Chondrocyte (in vitro differentiated cells): ENCODE data around the gene UNC5A. TPM values are rescaled to one million over a fixed set of nuclear protein-coding genes. Genes with fewer than 3 reads are reported as not detected.

Experiments
- DNase-seq: peaks from one replicate; pipeline ENCODE4 v3.0.0; 2021; ENCODE audit warnings: mixed read lengths, low spot score
- H3K27ac Mint-ChIP-seq: one replicate; pipeline ENCODE4 v1.8.0; 2021; ENCODE audit warnings: mild to moderate bottlenecking, moderate library complexity, mixed read lengths; ENCODE audit not compliant: unreplicated experiment
- H3K27me3 Mint-ChIP-seq: 2 replicates; pipeline ENCODE4 v1.8.0; 2021; ENCODE audit warnings: low read depth, mixed read lengths
- H3K36me3 Mint-ChIP-seq: 2 replicates; pipeline ENCODE4 v1.8.0; 2021; ENCODE audit warnings: low read depth, mixed read lengths
- H3K4me1 Mint-ChIP-seq: 2 replicates; pipeline ENCODE4 v1.8.0; 2021; ENCODE audit warnings: low read depth, mild to moderate bottlenecking, mixed read lengths
- H3K4me3 Mint-ChIP-seq: one replicate; pipeline ENCODE4 v1.8.0; 2021; ENCODE audit warnings: mild to moderate bottlenecking, moderate library complexity, mixed read lengths; ENCODE audit not compliant: unreplicated experiment
- H3K9me3 Mint-ChIP-seq: 2 replicates; pipeline ENCODE4 v1.8.0; 2021; ENCODE audit warnings: low read depth, mixed read lengths
- long read RNA-seq: library from polyadenylated mRNA; stranded (forward); transcript quantifications from one replicate; pipeline ENCODE4 v2.0.0, GENCODE V29; 2021
- total RNA-seq: library from RNA; stranded (reverse); gene quantifications from 3 replicates; pipeline ENCODE4 v1.2.1, GENCODE V29; 2021
- TF ChIP-seq, protein P1 (sequence below): fragments of 200-600 bp; sonication (generic); IDR thresholded peaks from 2 replicates; pipeline ENCODE4 v1.5.0; 2021; ENCODE audit warnings: antibody characterized with exemption, mild to moderate bottlenecking, moderate library complexity

Gene UNC5A
- 0.15 to 0.18 TPM (median 0.17 TPM) in 3 replicates for total RNA-seq
- long read RNA-seq = 0 reads

DNA sequence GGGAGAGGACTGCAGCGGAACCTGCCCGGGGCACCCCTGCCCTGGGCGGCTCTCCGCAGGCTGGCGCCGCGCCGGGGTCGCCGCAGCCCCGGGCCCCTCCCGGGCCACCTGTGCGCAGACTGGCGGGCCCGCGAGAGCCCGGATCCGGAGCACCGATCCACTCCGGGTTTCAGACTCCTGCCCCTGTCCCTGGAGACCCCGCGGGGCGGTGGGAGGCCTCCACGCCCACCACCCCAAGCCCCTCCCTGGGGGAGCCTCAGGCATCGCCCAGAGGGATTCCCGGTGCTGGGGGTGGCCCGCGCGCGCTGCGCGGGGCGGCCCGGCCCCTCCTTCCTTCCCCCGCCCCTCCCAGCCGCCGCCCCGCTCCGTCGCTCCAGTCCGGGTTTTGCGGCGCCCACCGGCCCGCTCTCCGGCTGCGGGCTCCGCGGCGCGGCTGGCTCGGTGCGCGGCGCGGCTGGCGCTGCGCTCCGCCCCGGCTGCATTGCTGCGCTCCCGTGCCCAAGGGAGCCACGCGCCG is at the start of gene UNC5A:
Gene UNC5A, plus strand, starts transcription at position 479 of the 517 bp plus-strand sequence. CDS start 192 bp downstream, outside the sequence.
- TF ChIP-seq, protein P1, sequence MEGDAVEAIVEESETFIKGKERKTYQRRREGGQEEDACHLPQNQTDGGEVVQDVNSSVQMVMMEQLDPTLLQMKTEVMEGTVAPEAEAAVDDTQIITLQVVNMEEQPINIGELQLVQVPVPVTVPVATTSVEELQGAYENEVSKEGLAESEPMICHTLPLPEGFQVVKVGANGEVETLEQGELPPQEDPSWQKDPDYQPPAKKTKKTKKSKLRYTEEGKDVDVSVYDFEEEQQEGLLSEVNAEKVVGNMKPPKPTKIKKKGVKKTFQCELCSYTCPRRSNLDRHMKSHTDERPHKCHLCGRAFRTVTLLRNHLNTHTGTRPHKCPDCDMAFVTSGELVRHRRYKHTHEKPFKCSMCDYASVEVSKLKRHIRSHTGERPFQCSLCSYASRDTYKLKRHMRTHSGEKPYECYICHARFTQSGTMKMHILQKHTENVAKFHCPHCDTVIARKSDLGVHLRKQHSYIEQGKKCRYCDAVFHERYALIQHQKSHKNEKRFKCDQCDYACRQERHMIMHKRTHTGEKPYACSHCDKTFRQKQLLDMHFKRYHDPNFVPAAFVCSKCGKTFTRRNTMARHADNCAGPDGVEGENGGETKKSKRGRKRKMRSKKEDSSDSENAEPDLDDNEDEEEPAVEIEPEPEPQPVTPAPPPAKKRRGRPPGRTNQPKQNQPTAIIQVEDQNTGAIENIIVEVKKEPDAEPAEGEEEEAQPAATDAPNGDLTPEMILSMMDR = no peak
- H3K27ac Mint-ChIP-seq = no peak within 1 kb of the TSS
- H3K27me3 Mint-ChIP-seq = peaks cover 62% of the 10 kb centered on the region
- H3K36me3 Mint-ChIP-seq = no peaks in the 10 kb centered on the region
- H3K4me1 Mint-ChIP-seq = peaks cover 11% of the 10 kb centered on the region
- H3K4me3 Mint-ChIP-seq = peak within 1 kb of the TSS; percentile 63
- no peaks in the 10 kb centered on the region for H3K9me3 Mint-ChIP-seq
- DNase-seq = no peak

DNA sequence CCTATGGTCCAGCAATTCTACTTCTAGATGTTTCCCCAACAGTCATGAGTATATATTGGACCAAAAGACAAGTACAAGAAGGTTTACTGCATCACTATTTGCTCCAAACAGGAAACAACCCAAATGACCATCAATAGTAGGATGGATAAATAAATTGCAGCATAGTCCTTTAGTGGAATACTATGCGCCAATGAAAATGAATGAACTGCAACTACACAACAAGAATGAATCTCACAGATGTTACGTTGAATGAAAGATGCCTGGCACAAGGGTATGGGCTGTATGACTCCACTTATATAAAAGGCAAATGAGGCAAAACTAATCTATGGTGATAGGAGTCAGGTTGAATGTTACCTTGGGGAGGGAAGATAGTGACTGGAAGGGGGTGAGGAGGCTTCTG is 48.6 kb upstream of the UNC5A start:
- no peaks in the 10 kb centered on the region for H3K4me1 Mint-ChIP-seq
- TF ChIP-seq, protein P1 = no peak
- H3K27ac Mint-ChIP-seq = no peak overlapping the region
- peaks cover 31% of the 10 kb centered on the region for H3K9me3 Mint-ChIP-seq
- no peak for DNase-seq
- H3K36me3 Mint-ChIP-seq = peaks cover 4% of the 10 kb centered on the region
- no peak overlapping the region for H3K4me3 Mint-ChIP-seq
- peaks cover 43% of the 10 kb centered on the region for H3K27me3 Mint-ChIP-seq

DNA sequence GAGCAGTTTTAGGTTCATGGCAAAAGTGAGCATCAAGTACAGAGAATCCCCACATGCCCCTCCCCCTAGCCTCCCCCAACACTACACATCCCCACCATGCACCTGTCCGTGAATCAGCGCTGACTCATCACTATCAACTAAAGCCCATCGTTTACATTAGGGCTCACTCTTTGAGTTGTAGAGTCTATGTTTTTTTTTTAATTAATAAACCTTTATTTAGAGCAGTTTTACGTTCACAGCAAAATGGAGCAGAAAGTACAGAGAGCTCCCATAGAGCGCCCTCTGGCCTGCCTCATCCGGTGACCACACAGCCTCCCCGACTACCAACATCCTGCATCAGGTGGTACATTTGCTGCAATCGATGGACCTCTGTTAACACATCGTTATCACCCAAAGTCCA is 47.9 kb upstream of the UNC5A start:
- TF ChIP-seq, protein P1 = no peak
- H3K27ac Mint-ChIP-seq = no peak overlapping the region
- H3K4me1 Mint-ChIP-seq = no peaks in the 10 kb centered on the region
- H3K9me3 Mint-ChIP-seq = peaks cover 31% of the 10 kb centered on the region
- H3K27me3 Mint-ChIP-seq = peaks cover 44% of the 10 kb centered on the region
- peaks cover 4% of the 10 kb centered on the region for H3K36me3 Mint-ChIP-seq
- no peak overlapping the region for H3K4me3 Mint-ChIP-seq
- DNase-seq = no peak

DNA sequence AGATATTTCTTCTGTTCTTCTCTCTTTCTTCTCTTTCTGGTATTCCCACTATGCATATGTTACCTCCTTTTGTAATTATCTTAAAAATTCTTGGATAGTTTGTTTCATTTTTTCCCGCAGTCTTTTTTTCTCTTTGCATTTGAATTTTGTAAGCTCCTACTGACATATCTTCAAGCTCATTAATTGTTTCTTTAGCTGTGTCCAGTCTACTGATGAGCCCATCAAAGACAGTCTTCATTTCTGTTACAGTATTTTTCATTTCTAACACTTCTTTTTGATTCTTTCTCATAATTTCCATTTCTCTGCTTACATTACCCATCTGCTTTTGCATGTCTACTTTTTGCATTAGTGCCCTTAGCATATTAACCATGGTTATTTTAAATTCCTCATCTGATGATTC is 44.7 kb upstream of the UNC5A start:
- TF ChIP-seq, protein P1 = no peak
- Mint-ChIP-seq H3K36me3 (peaks cover 4% of the 10 kb centered on the region), H3K9me3 (peaks cover 22% of the 10 kb centered on the region), H3K4me3 (no peak overlapping the region), H3K27ac (no peak overlapping the region), H3K4me1 (no peaks in the 10 kb centered on the region), H3K27me3 (peaks cover 55% of the 10 kb centered on the region)
- no peak for DNase-seq

DNA sequence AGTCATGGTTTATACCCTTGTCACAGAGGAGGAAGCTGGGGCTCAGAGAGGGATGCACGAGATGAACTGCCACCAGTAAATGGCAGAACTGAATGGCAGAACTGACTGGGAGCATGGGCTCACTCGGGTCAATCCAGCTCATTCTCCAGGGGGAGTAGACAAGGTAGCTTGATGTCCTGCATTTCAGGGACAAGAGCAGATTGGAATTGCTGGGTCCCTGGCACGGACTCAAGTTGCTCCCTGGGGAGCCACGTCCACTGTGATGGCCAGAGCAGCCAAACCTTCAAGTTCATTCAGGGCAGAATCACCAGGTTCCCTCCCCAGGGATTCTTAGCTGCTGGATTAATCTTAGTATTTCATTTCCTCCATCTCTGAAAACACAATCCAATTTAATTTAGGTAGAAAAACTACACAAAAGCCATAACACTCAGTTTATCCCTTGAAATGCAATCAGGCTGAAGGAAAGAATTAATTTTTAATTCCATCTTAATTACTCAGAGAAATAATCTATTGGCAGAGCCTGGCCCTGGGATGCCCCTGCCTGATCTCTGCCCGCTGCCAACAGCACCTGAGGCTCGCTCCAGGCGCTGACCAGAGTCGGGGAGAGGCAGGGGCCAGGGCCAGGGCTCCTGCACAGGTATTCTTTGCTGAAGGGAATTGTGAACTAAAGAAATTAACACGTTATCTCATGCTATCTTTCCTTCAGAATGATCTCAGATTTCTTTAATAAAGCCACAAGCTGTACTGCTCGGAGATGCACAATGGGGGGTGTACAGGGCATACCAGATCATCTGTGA is 42.0 kb upstream of the UNC5A start:
- no peak overlapping the region for H3K27ac Mint-ChIP-seq
- DNase-seq = peak; percentile 43
- H3K4me3 Mint-ChIP-seq = no peak overlapping the region
- peaks cover 4% of the 10 kb centered on the region for H3K36me3 Mint-ChIP-seq
- TF ChIP-seq, protein P1 = no peak
- peaks cover 26% of the 10 kb centered on the region for H3K9me3 Mint-ChIP-seq
- H3K27me3 Mint-ChIP-seq = peaks cover 67% of the 10 kb centered on the region
- no peaks in the 10 kb centered on the region for H3K4me1 Mint-ChIP-seq
